ENCODE results near the gene ORMDL2. TPM values are rescaled to one million over a fixed set of nuclear protein-coding genes. Genes with fewer than 3 reads are reported as not detected.

Gene ORMDL2
- polyA plus RNA-seq (2013, experiment 1 of 2), result 31.4 TPM
- polyA plus RNA-seq (2013, experiment 2 of 2), result 30.3 TPM

GRCh38 chr12:55817345-55818139 lies at the start of gene ORMDL2, which contains the start of gene SARNP:
Gene ORMDL2 (plus strand): TSS chr12:55818041. CDS start chr12:55819000, 959 bp downstream.
Gene SARNP (minus strand): TSS chr12:55817724. CDS start chr12:55817701, 23 bp downstream.
- no peaks in the 10 kb centered on the region for H3K27me3 ChIP-seq (ENCODE audit: insufficient read depth, low read length)
- H3K9ac ChIP-seq (ENCODE audit: low read depth, low read length), result peak within 1 kb of the TSS; percentile 89
- peak within 1 kb of the TSS; percentile 91 for H3K4me3 ChIP-seq (ENCODE audit: low read length)
- peaks cover 60% of the 10 kb centered on the region for H3K36me3 ChIP-seq (ENCODE audit: insufficient read depth, low read length)
- peaks cover 23% of the 10 kb centered on the region for H3K4me1 ChIP-seq (ENCODE audit: insufficient read depth, low read length)
- peak within 1 kb of the TSS; percentile 69 for H3K27ac ChIP-seq (ENCODE audit: low read depth, low read length)
- WGBS, result under 1% methylated on average over 38 of the region's 38 CpGs
- H3K9me3 ChIP-seq (ENCODE audit: insufficient read depth, low read depth, low read length), result no peaks in the 10 kb centered on the region

- Histone ChIP-seq H3K9ac (ENCODE audit: low read depth, low read length) (no peak overlapping the region), H3K9me3 (ENCODE audit: insufficient read depth, low read depth, low read length) (no peaks in the 10 kb centered on the region), H3K4me1 (ENCODE audit: insufficient read depth, low read length) (no peaks in the 10 kb centered on the region), H3K27ac (ENCODE audit: low read depth, low read length) (no peak overlapping the region), H3K4me3 (ENCODE audit: low read length) (no peak overlapping the region), H3K27me3 (ENCODE audit: insufficient read depth, low read length) (no peaks in the 10 kb centered on the region), H3K36me3 (ENCODE audit: insufficient read depth, low read length) (peaks cover 71% of the 10 kb centered on the region)
- 96% methylated on average over 6 of the region's 6 CpGs for WGBS
Observed at GRCh38 chr12:55771736-55772135, 46.1 kb upstream of the ORMDL2 start.

- H3K9ac ChIP-seq (ENCODE audit: low read depth, low read length), result no peak overlapping the region
Observed at GRCh38 chr12:55777856-55778255, 40.0 kb upstream of the ORMDL2 start.

DNA sequence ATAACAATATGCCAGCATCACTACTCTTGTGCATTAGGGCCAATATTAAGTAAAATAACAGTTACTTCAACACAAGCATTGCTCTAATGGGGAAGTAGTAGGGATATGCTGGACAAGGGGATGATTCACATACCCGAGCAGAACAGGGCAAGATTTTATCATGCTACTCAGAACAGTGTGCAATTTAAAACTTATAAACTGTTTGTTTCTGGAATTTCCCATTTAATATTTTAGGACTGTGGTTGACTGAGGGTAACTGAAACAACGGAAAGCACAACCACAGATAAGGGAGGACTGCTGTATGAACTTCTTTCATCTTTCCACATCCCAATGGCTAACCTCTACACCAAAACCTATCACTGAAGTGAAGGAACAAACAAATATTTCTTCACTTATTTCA lies 37.2 kb upstream of the ORMDL2 start:
- Histone ChIP-seq H3K36me3 (ENCODE audit: insufficient read depth, low read length) (peaks cover 94% of the 10 kb centered on the region), H3K4me3 (ENCODE audit: low read length) (no peak overlapping the region), H3K4me1 (ENCODE audit: insufficient read depth, low read length) (no peaks in the 10 kb centered on the region), H3K27ac (ENCODE audit: low read depth, low read length) (no peak overlapping the region), H3K27me3 (ENCODE audit: insufficient read depth, low read length) (no peaks in the 10 kb centered on the region), H3K9ac (ENCODE audit: low read depth, low read length) (no peak overlapping the region), H3K9me3 (ENCODE audit: insufficient read depth, low read depth, low read length) (no peaks in the 10 kb centered on the region)
- 96% methylated on average over 2 of the region's 2 CpGs for WGBS

More at GRCh38 chr12:55777856-55778255, 40.0 kb upstream of the ORMDL2 start:
- WGBS, result 95% methylated on average over 3 of the region's 3 CpGs
- Histone ChIP-seq H3K4me3 (ENCODE audit: low read length) (no peak overlapping the region), H3K9me3 (ENCODE audit: insufficient read depth, low read depth, low read length) (no peaks in the 10 kb centered on the region), H3K27me3 (ENCODE audit: insufficient read depth, low read length) (no peaks in the 10 kb centered on the region), H3K27ac (ENCODE audit: low read depth, low read length) (no peak overlapping the region), H3K36me3 (ENCODE audit: insufficient read depth, low read length) (peaks cover 83% of the 10 kb centered on the region), H3K4me1 (ENCODE audit: insufficient read depth, low read length) (no peaks in the 10 kb centered on the region)

DNA sequence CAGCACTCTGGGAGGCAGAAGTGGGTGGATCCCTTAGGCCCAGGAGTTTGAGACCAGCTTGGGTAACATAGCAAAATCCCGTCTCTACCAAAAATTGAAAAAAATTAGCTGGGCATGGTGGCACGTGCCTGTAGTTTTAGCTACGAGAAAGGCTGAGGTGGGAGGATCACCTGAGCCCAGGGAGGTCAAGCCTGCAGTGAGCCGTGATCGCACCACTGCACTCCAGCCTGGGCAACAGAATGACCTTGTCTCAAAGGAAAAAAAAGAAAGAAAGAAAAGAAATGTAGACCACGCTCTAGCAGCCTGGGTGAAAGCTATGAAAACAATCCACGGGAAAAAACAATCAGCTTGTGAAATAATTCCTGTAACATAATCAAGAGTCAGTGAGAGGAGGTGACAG lies 29.3 kb upstream of the ORMDL2 start:
- Histone ChIP-seq H3K4me3 (ENCODE audit: low read length) (no peak overlapping the region), H3K27ac (ENCODE audit: low read depth, low read length) (no peak overlapping the region), H3K4me1 (ENCODE audit: insufficient read depth, low read length) (no peaks in the 10 kb centered on the region), H3K27me3 (ENCODE audit: insufficient read depth, low read length) (no peaks in the 10 kb centered on the region), H3K9me3 (ENCODE audit: insufficient read depth, low read depth, low read length) (no peaks in the 10 kb centered on the region), H3K36me3 (ENCODE audit: insufficient read depth, low read length) (peaks cover 93% of the 10 kb centered on the region), H3K9ac (ENCODE audit: low read depth, low read length) (no peak overlapping the region)
- 95% methylated on average over 7 of the region's 7 CpGs for WGBS

DNA sequence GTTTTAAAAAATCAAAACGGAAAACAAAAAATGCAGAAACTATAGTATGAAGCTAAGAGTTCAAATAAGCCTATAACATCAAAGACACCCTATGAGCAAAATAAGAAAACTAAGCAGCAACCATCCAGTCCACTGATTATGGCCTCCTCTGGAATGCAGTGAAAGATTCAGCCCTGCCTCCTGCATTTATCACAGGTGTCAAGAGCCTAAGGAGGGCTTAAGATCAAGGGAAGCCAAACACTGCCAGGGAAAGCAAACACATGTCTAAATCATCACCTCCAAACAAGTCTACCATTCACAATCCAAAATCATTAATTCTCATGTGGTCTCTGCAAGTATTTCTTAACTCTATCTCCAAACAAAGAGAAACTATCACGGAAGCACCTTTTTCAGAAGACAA lies 28.7 kb upstream of the ORMDL2 start:
- H3K9me3 ChIP-seq (ENCODE audit: insufficient read depth, low read depth, low read length), result no peaks in the 10 kb centered on the region
- no peak overlapping the region for H3K9ac ChIP-seq (ENCODE audit: low read depth, low read length)
- 78% methylated on average over 2 of the region's 2 CpGs for WGBS
- no peaks in the 10 kb centered on the region for H3K27me3 ChIP-seq (ENCODE audit: insufficient read depth, low read length)
- H3K36me3 ChIP-seq (ENCODE audit: insufficient read depth, low read length), result peaks cover 93% of the 10 kb centered on the region
- H3K4me3 ChIP-seq (ENCODE audit: low read length), result no peak overlapping the region
- H3K27ac ChIP-seq (ENCODE audit: low read depth, low read length), result no peak overlapping the region
- no peaks in the 10 kb centered on the region for H3K4me1 ChIP-seq (ENCODE audit: insufficient read depth, low read length)

- Histone ChIP-seq H3K9ac (ENCODE audit: low read depth, low read length) (no peak overlapping the region), H3K36me3 (ENCODE audit: insufficient read depth, low read length) (peaks cover 93% of the 10 kb centered on the region), H3K4me3 (ENCODE audit: low read length) (no peak overlapping the region), H3K4me1 (ENCODE audit: insufficient read depth, low read length) (no peaks in the 10 kb centered on the region), H3K9me3 (ENCODE audit: insufficient read depth, low read depth, low read length) (no peaks in the 10 kb centered on the region), H3K27me3 (ENCODE audit: insufficient read depth, low read length) (no peaks in the 10 kb centered on the region), H3K27ac (ENCODE audit: low read depth, low read length) (no peak overlapping the region)
- 94% methylated on average over 3 of the region's 4 CpGs for WGBS
Observed at GRCh38 chr12:55789893-55790292, 27.9 kb upstream of the ORMDL2 start.

GRCh38 chr12:55795950-55796349 lies 21.9 kb upstream of the ORMDL2 start:
- Histone ChIP-seq H3K4me3 (ENCODE audit: low read length) (no peak overlapping the region), H3K9ac (ENCODE audit: low read depth, low read length) (no peak overlapping the region), H3K27ac (ENCODE audit: low read depth, low read length) (no peak overlapping the region), H3K4me1 (ENCODE audit: insufficient read depth, low read length) (no peaks in the 10 kb centered on the region), H3K27me3 (ENCODE audit: insufficient read depth, low read length) (no peaks in the 10 kb centered on the region), H3K36me3 (ENCODE audit: insufficient read depth, low read length) (peaks cover 94% of the 10 kb centered on the region), H3K9me3 (ENCODE audit: insufficient read depth, low read depth, low read length) (no peaks in the 10 kb centered on the region)

DNA sequence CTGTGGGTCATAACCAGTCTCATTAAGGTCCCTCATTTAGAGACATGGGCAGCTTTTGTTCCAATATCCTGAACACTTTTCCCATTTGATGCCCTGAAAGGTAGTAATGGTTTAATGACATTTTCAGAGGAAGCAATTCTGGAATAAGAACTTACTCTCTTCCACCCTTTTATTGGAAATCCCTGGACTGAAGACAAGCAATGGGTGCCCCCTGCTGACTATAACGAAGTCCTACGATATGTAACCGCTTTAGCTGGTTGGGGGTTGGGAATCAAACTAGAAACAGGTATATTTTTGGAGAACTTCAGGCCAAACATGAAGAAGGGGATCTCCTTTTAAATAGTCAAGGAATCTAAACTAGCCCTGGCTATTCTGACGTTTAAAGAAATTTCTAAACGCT lies 20.8 kb upstream of the ORMDL2 start:
- Histone ChIP-seq H3K27ac (ENCODE audit: low read depth, low read length) (no peak overlapping the region), H3K36me3 (ENCODE audit: insufficient read depth, low read length) (peaks cover 94% of the 10 kb centered on the region), H3K27me3 (ENCODE audit: insufficient read depth, low read length) (no peaks in the 10 kb centered on the region), H3K4me1 (ENCODE audit: insufficient read depth, low read length) (no peaks in the 10 kb centered on the region), H3K4me3 (ENCODE audit: low read length) (no peak overlapping the region), H3K9ac (ENCODE audit: low read depth, low read length) (no peak overlapping the region), H3K9me3 (ENCODE audit: insufficient read depth, low read depth, low read length) (no peaks in the 10 kb centered on the region)
- 69% methylated on average over 5 of the region's 5 CpGs for WGBS

DNA sequence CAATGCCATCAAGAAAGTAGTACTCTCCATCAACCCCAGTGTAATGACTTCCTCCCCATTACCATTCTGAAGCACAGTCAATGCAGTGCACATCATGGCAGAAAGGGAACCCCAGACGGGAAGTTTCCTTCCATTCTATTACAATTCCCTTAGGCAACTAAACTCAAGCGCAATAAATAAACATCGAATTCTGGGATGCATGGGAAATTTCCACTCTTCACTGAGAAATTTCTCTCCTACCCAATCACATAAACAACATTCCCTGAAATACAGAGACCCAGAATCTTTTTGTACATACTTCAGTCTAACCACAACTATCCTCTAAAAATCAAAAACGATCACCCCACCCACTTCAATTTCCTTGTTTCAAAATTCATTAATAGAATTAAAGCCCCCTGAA lies 20.3 kb upstream of the ORMDL2 start:
- peaks cover 95% of the 10 kb centered on the region for H3K36me3 ChIP-seq (ENCODE audit: insufficient read depth, low read length)

DNA sequence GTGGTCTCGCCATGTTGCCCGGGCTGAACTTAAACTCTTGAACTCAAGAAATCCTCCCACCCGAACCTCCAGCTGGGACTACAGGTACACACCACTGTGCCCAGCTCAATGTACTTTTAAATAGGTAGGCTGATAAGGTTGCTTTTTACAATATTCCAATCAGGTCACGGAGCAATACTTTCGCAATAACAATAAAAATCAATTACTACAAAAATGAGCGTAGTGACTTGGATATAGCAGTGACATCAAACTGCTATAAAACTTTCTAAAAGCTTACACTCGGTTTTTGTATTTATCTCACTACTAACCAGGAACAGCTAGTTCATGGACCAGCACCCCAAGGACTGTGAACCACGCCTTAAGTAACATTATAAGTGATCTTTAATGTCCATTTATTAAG lies 10.9 kb upstream of the ORMDL2 start:
- Histone ChIP-seq H3K9ac (ENCODE audit: low read depth, low read length) (no peak overlapping the region), H3K4me3 (ENCODE audit: low read length) (no peak overlapping the region), H3K9me3 (ENCODE audit: insufficient read depth, low read depth, low read length) (no peaks in the 10 kb centered on the region), H3K36me3 (ENCODE audit: insufficient read depth, low read length) (peaks cover 57% of the 10 kb centered on the region), H3K4me1 (ENCODE audit: insufficient read depth, low read length) (peaks cover 6% of the 10 kb centered on the region; the same call in 1 of the 2 replicates), H3K27me3 (ENCODE audit: insufficient read depth, low read length) (no peaks in the 10 kb centered on the region), H3K27ac (ENCODE audit: low read depth, low read length) (no peak overlapping the region)
- 97% methylated on average over 8 of the region's 8 CpGs for WGBS

More for the DNA sequence above, 20.3 kb upstream of the ORMDL2 start:
- Histone ChIP-seq H3K9me3 (ENCODE audit: insufficient read depth, low read depth, low read length) (no peaks in the 10 kb centered on the region), H3K27ac (ENCODE audit: low read depth, low read length) (no peak overlapping the region), H3K4me1 (ENCODE audit: insufficient read depth, low read length) (no peaks in the 10 kb centered on the region), H3K9ac (ENCODE audit: low read depth, low read length) (no peak overlapping the region), H3K4me3 (ENCODE audit: low read length) (no peak overlapping the region), H3K27me3 (ENCODE audit: insufficient read depth, low read length) (no peaks in the 10 kb centered on the region)
- WGBS, result 96% methylated on average over 4 of the region's 4 CpGs

Data from HUES64 (cell line).